ENCODE data around the gene DCAF8. TPM values are rescaled to one million over a fixed set of nuclear protein-coding genes. Genes with fewer than 3 reads are reported as not detected.

Gene DCAF8
- total and polyA plus RNA-seq, 3 donors from 2014 or later, result 127 to 240 (median 233) TPM

GRCh38 chr1:160226623-160227022, 35.7 kb downstream of the DCAF8 start:
- no peak overlapping the region for H3K27ac ChIP-seq
- TF ChIP-seq POLR2A (IDR thresholded peaks at IDR 0.05) (no peak), CTCF (IDR thresholded peaks at IDR 0.05) (no peak)
- H3K9me3 ChIP-seq, result no peaks in the 10 kb centered on the region
- H3K4me3 ChIP-seq, result no peak overlapping the region
- DNase-seq, result no peak
- no peaks in the 10 kb centered on the region for H3K4me1 ChIP-seq
- no peaks in the 10 kb centered on the region for H3K27me3 ChIP-seq
- WGBS, 2 donors, result 89% methylated on average over 2 of the region's 2 CpGs
- H3K36me3 ChIP-seq (ENCODE audit: low read depth, missing control alignments), result no peaks in the 10 kb centered on the region
- intact Hi-C loops (cut with DNase I; ENCODE audit: low total_unique reads), result no loop called here

GRCh38 chr1:160225345-160225744, 37.0 kb downstream of the DCAF8 start:
- 70 to 80% methylated on average over 2 of the region's 2 CpGs for WGBS, 2 donors
- H3K4me1 ChIP-seq, result no peaks in the 10 kb centered on the region
- TF ChIP-seq POLR2A (IDR thresholded peaks at IDR 0.05) (no peak), CTCF (IDR thresholded peaks at IDR 0.05) (no peak)
- no peaks in the 10 kb centered on the region for H3K36me3 ChIP-seq (ENCODE audit: low read depth, missing control alignments)
- no peaks in the 10 kb centered on the region for H3K9me3 ChIP-seq
- no peak overlapping the region for H3K27ac ChIP-seq
- no peak for DNase-seq
- no peak overlapping the region for H3K4me3 ChIP-seq
- intact Hi-C loops (cut with DNase I; ENCODE audit: low total_unique reads), result no loop called here
- H3K27me3 ChIP-seq, result no peaks in the 10 kb centered on the region

DNA sequence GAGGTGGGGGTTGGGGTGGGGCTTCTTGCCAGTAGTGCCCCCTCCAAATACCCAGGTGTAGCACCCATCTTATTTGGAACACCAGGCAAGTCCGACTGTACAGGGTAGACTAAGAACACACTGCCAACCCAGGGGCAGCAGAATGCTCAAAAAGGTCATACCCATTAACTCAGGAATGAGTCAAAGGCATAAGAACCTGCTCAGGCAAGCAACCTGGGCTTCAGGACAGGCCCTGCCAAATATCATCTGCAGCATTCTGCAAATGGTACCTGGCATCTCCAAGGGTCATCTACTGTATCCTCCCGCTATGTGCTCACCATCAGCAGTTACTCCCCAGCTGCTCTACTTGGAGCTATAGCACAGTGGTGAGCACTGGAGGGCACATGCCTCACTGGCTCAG, 37.7 kb downstream of the DCAF8 start:
- no peak overlapping the region for H3K27ac ChIP-seq
- WGBS, 2 donors, result 93% methylated on average over 2 of the region's 2 CpGs; no CpG with 5 or more reads in 1 of the 2 donors
- no peaks in the 10 kb centered on the region for H3K27me3 ChIP-seq
- H3K4me3 ChIP-seq, result no peak overlapping the region
- H3K4me1 ChIP-seq, result peaks cover 6% of the 10 kb centered on the region
- no peak for DNase-seq
- TF ChIP-seq CTCF (IDR thresholded peaks at IDR 0.05) (no peak), POLR2A (IDR thresholded peaks at IDR 0.05) (no peak)
- intact Hi-C loops (cut with DNase I; ENCODE audit: low total_unique reads), result no loop called here
- no peaks in the 10 kb centered on the region for H3K9me3 ChIP-seq
- H3K36me3 ChIP-seq (ENCODE audit: low read depth, missing control alignments), result no peaks in the 10 kb centered on the region

DNA sequence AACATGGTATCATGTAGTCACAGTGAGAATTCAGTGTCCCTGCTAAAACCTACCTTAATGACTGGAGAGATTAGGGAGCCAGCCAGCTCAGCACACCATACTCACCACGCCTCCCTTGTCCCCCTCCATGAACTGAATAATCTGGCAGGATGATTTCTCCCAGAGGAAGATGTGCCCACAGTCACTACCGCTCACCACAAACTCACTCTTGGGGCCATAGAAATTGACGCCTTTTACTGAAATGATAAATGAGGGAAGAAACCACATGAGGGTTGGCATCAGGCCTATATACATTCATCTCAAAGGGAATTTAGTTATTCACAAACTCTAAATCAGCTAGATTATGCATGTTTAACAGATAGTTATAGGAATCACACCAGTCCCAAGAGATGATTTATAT, 39.8 kb downstream of the DCAF8 start:
- no peak for DNase-seq
- H3K36me3 ChIP-seq (ENCODE audit: low read depth, missing control alignments), result no peaks in the 10 kb centered on the region
- no peak overlapping the region for H3K4me3 ChIP-seq
- WGBS, 2 donors, result 77 to 88% methylated on average over 3 of the region's 3 CpGs
- H3K27ac ChIP-seq, result no peak overlapping the region
- H3K27me3 ChIP-seq, result no peaks in the 10 kb centered on the region
- intact Hi-C loops (cut with DNase I; ENCODE audit: low total_unique reads), result no loop called here
- peaks cover 26% of the 10 kb centered on the region for H3K4me1 ChIP-seq
- TF ChIP-seq POLR2A (IDR thresholded peaks at IDR 0.05) (no peak), CTCF (IDR thresholded peaks at IDR 0.05) (no peak)
- no peaks in the 10 kb centered on the region for H3K9me3 ChIP-seq

DNA sequence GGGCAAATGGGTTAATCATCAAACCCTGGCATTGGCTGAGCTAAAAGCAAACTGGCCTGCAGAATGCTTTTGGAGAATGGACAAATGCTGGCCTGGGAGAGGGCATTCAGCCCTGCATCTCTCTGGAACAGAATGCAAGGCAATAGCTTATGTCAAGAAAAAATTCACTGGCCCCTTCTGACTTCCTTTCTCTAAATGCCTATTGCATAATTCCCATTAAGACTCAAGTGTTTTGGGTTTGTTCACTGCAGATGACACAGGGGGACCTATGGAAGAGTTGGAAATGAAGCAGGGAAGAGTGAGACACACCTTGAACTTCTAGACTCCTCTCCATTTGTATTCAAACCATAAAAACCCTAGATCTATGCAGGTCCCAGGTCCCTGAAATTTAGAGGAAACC, 41.3 kb downstream of the DCAF8 start:
- H3K4me1 ChIP-seq, result peaks cover 31% of the 10 kb centered on the region
- intact Hi-C loops (cut with DNase I; ENCODE audit: low total_unique reads), result no loop called here
- no peaks in the 10 kb centered on the region for H3K27me3 ChIP-seq
- no peak for DNase-seq
- H3K4me3 ChIP-seq, result no peak overlapping the region
- H3K9me3 ChIP-seq, result no peaks in the 10 kb centered on the region
- no peak overlapping the region for H3K27ac ChIP-seq
- H3K36me3 ChIP-seq (ENCODE audit: low read depth, missing control alignments), result no peaks in the 10 kb centered on the region
- no peak for TF ChIP-seq CTCF (IDR thresholded peaks at IDR 0.05)
- TF ChIP-seq POLR2A (IDR thresholded peaks at IDR 0.05), result no peak
